Hepatocyte (in vitro differentiated cells): Measurements from ENCODE around the gene RLF.

Experiments
- EZH2phosphoT487 ChIP-seq: fragments of 200-600 bp; sonication (generic); IDR thresholded peaks from one replicate; pipeline ENCODE4 v1.6.1; 2018; ENCODE audit warnings: antibody characterized with exemption, mild to moderate bottlenecking, low read depth, moderate library complexity; ENCODE audit not compliant: unreplicated experiment, severe bottlenecking
- TF ChIP-seq, protein P1 (sequence below): fragments of 200-600 bp; sonication (generic); IDR thresholded peaks from 2 replicates; pipeline ENCODE4 v1.5.1; 2016; ENCODE audit warnings: antibody characterized with exemption, mild to moderate bottlenecking; ENCODE audit not compliant: poor library complexity

GRCh38 chr1:40184193-40184592 is 23.0 kb downstream of the RLF start:
- TF ChIP-seq, protein P1, sequence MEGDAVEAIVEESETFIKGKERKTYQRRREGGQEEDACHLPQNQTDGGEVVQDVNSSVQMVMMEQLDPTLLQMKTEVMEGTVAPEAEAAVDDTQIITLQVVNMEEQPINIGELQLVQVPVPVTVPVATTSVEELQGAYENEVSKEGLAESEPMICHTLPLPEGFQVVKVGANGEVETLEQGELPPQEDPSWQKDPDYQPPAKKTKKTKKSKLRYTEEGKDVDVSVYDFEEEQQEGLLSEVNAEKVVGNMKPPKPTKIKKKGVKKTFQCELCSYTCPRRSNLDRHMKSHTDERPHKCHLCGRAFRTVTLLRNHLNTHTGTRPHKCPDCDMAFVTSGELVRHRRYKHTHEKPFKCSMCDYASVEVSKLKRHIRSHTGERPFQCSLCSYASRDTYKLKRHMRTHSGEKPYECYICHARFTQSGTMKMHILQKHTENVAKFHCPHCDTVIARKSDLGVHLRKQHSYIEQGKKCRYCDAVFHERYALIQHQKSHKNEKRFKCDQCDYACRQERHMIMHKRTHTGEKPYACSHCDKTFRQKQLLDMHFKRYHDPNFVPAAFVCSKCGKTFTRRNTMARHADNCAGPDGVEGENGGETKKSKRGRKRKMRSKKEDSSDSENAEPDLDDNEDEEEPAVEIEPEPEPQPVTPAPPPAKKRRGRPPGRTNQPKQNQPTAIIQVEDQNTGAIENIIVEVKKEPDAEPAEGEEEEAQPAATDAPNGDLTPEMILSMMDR, result no peak
- TF ChIP-seq EZH2phosphoT487, result no peak
